ENCODE measurements around the gene TRPV5. TPM values are rescaled to one million over a fixed set of nuclear protein-coding genes. Genes with fewer than 3 reads are reported as not detected.

The TRPV5 gene
- total and polyA plus RNA-seq, 2 of the 8 experiments (the other 6 are each of a cell fraction or from before 2014, with no cell fraction given) = 0.03 TPM; not detected in 1

DNA sequence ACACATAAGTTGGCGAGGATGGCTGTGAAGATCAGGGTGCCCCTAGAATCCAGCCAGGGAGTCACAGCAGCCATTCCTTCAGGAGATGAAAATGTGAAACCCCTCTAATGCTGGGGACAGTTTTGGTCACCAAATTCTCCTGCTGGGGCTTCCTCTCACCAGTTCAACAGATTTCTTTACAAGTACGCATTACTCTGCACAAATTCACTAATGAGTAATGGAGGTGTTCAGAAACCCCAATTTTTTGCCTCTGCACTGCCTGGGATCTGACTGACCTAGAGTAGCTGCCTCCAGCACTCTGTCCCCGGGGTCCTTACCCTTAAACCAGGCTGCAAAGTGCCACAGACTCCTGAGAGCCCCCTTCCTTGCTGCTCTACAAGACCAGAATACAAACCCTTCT is 16.1 kb downstream of the TRPV5 start:
- FAIRE-seq (no peak), DNase-seq (ENCODE audit: low read depth in 1 of 2, low spot score in 2 of 2) (no peak)
- H2AFZ ChIP-seq (ENCODE audit: low read length) = no peak overlapping the region
- no peak overlapping the region for H2BK5ac ChIP-seq (ENCODE audit: low read depth, low read length)
- H3K23me2 ChIP-seq (ENCODE audit: low read depth, low read length) = no peaks in the 10 kb centered on the region
- H3K23ac ChIP-seq (ENCODE audit: insufficient read length) = no peak overlapping the region
- no peak overlapping the region for H3K4me3 ChIP-seq (ENCODE audit: extremely low read depth in 1 of 4, insufficient read depth in 2 of 4, low read depth in 3 of 4, low read length in 4 of 4)
- no peak overlapping the region for H3K14ac ChIP-seq (ENCODE audit: insufficient read length)
- H4K91ac ChIP-seq (replicated peaks; ENCODE audit: insufficient read length, low read length) = no peak overlapping the region
- H2BK15ac ChIP-seq (ENCODE audit: low read length) = no peak overlapping the region
- no peak overlapping the region for H2BK20ac ChIP-seq (ENCODE audit: low read length)
- no peak overlapping the region for H3K27ac ChIP-seq (ENCODE audit: low read depth, low read length)
- H3K36me3 ChIP-seq (ENCODE audit: control insufficient read depth in 2 of 4, insufficient read depth in 4 of 4, low read length in 3 of 4) = no peaks in the 10 kb centered on the region
- ChIA-PET POLR2A (ENCODE audit: partially characterized antibody) (no interaction called here), CTCF (ENCODE audit: partially characterized antibody) (interaction anchor here (1.2 to 4.3 kb wide), 6 partner anchors 8 to 37 kb away, joined by 4 to 31 read pairs (median 12); partner anchors contain the start of gene LLCFC1)
- H4K8ac ChIP-seq (ENCODE audit: extremely low read depth, insufficient read depth, low read length) = no peak overlapping the region
- no peak overlapping the region for H3K18ac ChIP-seq (ENCODE audit: extremely low read depth, low read length)
- no peak overlapping the region for H2BK120ac ChIP-seq (replicated peaks; ENCODE audit: low read depth, low read length)
- H3K56ac ChIP-seq (replicated peaks; ENCODE audit: insufficient read length, low read depth, low read length) = no peak overlapping the region
- H3K4me2 ChIP-seq (ENCODE audit: insufficient read depth in 1 of 2, low read depth in 2 of 2, low read length in 2 of 2) = no peak overlapping the region
- no peak overlapping the region for H2BK12ac ChIP-seq (ENCODE audit: low read depth, low read length)
- H2AK5ac ChIP-seq (ENCODE audit: low read depth, low read length) = no peak overlapping the region
- no peak overlapping the region for H4K5ac ChIP-seq (ENCODE audit: insufficient read length, low read depth, low read length)
- H4K20me1 ChIP-seq (replicated peaks in 1 of 2; ENCODE audit: control insufficient read depth in 1 of 2, insufficient read depth in 2 of 2, low read length in 2 of 2) = no peaks in the 10 kb centered on the region
- no peaks in the 10 kb centered on the region for H3K79me1 ChIP-seq (ENCODE audit: low read depth, low read length)
- H3K4me1 ChIP-seq (replicated peaks in 1 of 4; ENCODE audit: control insufficient read depth in 3 of 4, insufficient read depth in 4 of 4, low read length in 3 of 4) = no peaks in the 10 kb centered on the region
- no peaks in the 10 kb centered on the region for H3K27me3 ChIP-seq (replicated peaks in 1 of 4; ENCODE audit: control insufficient read depth in 3 of 4, extremely low read depth in 1 of 4, insufficient read depth in 3 of 4, low read length in 3 of 4)
- no peak overlapping the region for H3K9ac ChIP-seq (replicated peaks in 1 of 4; ENCODE audit: extremely low read depth in 1 of 4, low read depth in 3 of 4, low read length in 3 of 4)
- 87% methylated on average over 3 of the region's 3 CpGs; no CpG with 5 or more reads in 1 of the 2 experiments for WGBS, 2 experiments (ENCODE audit: extremely low coverage in 1 of 2, insufficient coverage in 1 of 2, insufficient read length in 1 of 2, insufficient replicate concordance in 2 of 2, low coverage in 1 of 2, low lambda C conversion rate in 2 of 2, missing lambda C conversion rate in 1 of 2)
- H3K79me2 ChIP-seq (ENCODE audit: control insufficient read depth in 1 of 2, insufficient read depth in 2 of 2, low read length in 2 of 2) = no peaks in the 10 kb centered on the region
- H3K9me3 ChIP-seq (ENCODE audit: insufficient read depth in 2 of 2, low read depth in 1 of 2, low read length in 1 of 2) = no peaks in the 10 kb centered on the region
- H3K4ac ChIP-seq (replicated peaks; ENCODE audit: insufficient read length, low read depth, low read length) = no peak overlapping the region
- TF ChIP-seq CHD1 (IDR thresholded peaks at IDR 0.05; ENCODE audit: low read depth, low read length) (no peak), CBX8 (IDR thresholded peaks at IDR 0.05; ENCODE audit: borderline replicate concordance, low read depth, low read length) (no peak), GTF2F1 (IDR thresholded peaks at IDR 0.05; ENCODE audit: borderline replicate concordance, low read depth, low read length) (no peak)
- TF ChIP-seq, protein P1, sequence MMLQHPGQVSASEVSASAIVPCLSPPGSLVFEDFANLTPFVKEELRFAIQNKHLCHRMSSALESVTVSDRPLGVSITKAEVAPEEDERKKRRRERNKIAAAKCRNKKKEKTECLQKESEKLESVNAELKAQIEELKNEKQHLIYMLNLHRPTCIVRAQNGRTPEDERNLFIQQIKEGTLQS (IDR thresholded peaks at IDR 0.05; ENCODE audit: insufficient read depth, low read depth, low read length) = no peak
- TF ChIP-seq, protein P2, sequence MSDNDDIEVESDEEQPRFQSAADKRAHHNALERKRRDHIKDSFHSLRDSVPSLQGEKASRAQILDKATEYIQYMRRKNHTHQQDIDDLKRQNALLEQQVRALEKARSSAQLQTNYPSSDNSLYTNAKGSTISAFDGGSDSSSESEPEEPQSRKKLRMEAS (IDR thresholded peaks at IDR 0.05) = no peak

Measured in H1 (cell line).